PFSK-1 (cell line): ENCODE data around the gene LCN1.

Experiments used
- FOXP2 ChIP-seq: optimal IDR thresholded peaks from 2 replicates; pipeline ENCODE3; 2011; ENCODE audit warnings: borderline replicate concordance, control low read depth, inconsistent platforms; ENCODE audit not compliant: insufficient read depth; ENCODE audit errors: extremely low read length, extremely low read depth
- POLR2AphosphoS5 ChIP-seq: IDR thresholded peaks from 2 replicates; pipeline ENCODE4 v1.6.1; 2012; ENCODE audit warnings: low read depth, mild to moderate bottlenecking, control low read depth, low read length, moderate library complexity
- REST ChIP-seq, 2 experiments: IDR thresholded peaks; 2 replicates each; pipeline versions ENCODE4 v1.6.1 to v1.8.0; 2011 to 2012; ENCODE audit warnings: low read depth in 2 of 2, low read length in 2 of 2, control low read depth in 1 of 2, inconsistent platforms in 1 of 2, mild to moderate bottlenecking in 1 of 2, moderate library complexity in 1 of 2; ENCODE audit not compliant: insufficient read depth in 1 of 2
- SIN3A ChIP-seq: IDR thresholded peaks from 2 replicates; pipeline ENCODE4 v1.6.1; 2012; ENCODE audit warnings: mild to moderate bottlenecking, low read length, moderate library complexity, borderline replicate concordance; ENCODE audit not compliant: insufficient read depth
- TAF1 ChIP-seq: IDR thresholded peaks from 2 replicates; pipeline ENCODE4 v1.6.1; 2012; ENCODE audit warnings: low read length, control low read depth, borderline replicate concordance; ENCODE audit not compliant: insufficient read depth

Gene LCN1

GRCh38 chr9:135502873-135503321 lies 18.3 kb upstream of the LCN1 start:
- TF ChIP-seq FOXP2 (no peak), POLR2AphosphoS5 (no peak), REST (IDR thresholded peaks at IDR 0.05; ENCODE audit: insufficient read depth in 1 of 2, low read depth in 2 of 2, low read length in 2 of 2) (no peak), SIN3A (no peak), TAF1 (no peak)

- TF ChIP-seq SIN3A: no peak
- TF ChIP-seq FOXP2: no peak
- TF ChIP-seq POLR2AphosphoS5: 0 out of 2 replicates have a peak, but pooled peaks have one; percentile 20
Observed at GRCh38 chr9:135503371-135504261, 17.6 kb upstream of the LCN1 start.

GRCh38 chr9:135504262-135505243 lies 16.7 kb upstream of the LCN1 start:
- TF ChIP-seq POLR2AphosphoS5 (0 out of 2 replicates have a peak, but pooled peaks have one; percentile 12), FOXP2 (no peak)

- no peak for TF ChIP-seq SIN3A
- TF ChIP-seq TAF1: no peak
- no peak for TF ChIP-seq FOXP2
- no peak; the same call in 1 of the 2 replicates for TF ChIP-seq POLR2AphosphoS5
- no peak for TF ChIP-seq REST (IDR thresholded peaks at IDR 0.05; ENCODE audit: insufficient read depth in 1 of 2, low read depth in 2 of 2, low read length in 2 of 2)
Observed at GRCh38 chr9:135505406-135506187, 15.6 kb upstream of the LCN1 start.

- TF ChIP-seq TAF1 (no peak), POLR2AphosphoS5 (0 out of 2 replicates have a peak, but pooled peaks have one; percentile 27), REST (IDR thresholded peaks at IDR 0.05; ENCODE audit: insufficient read depth in 1 of 2, low read depth in 2 of 2, low read length in 2 of 2) (no peak), SIN3A (no peak), FOXP2 (no peak)
Observed at GRCh38 chr9:135506327-135507103, 14.7 kb upstream of the LCN1 start.
